Epithelial cell of proximal tubule (primary cell): ENCODE results near the gene HSBP1. TPM values are rescaled to one million over a fixed set of nuclear protein-coding genes. Genes with fewer than 3 reads are reported as not detected.

Source experiments
- DNase-seq: peaks from one replicate; pipeline ENCODE4 v3.0.0-alpha.2; 2011; ENCODE audit warnings: low read depth
- H3K4me3 ChIP-seq: 2 replicates; pipeline ENCODE4 v1.5.1; 2011; ENCODE audit warnings: low read depth, mild to moderate bottlenecking, low read length
- CTCF ChIP-seq: conservative IDR thresholded peaks from 2 replicates; pipeline ENCODE4 v1.5.1; 2012; ENCODE audit warnings: low read depth, mild to moderate bottlenecking, low read length
- total RNA-seq: library from RNA; depleted of rRNA; stranded (reverse); fragments of >200 nt; gene quantifications from 2 replicates; pipeline ENCODE4 v1.2.3, GENCODE V29; 2015

The HSBP1 gene
- total RNA-seq, 1 donor from 2014 or later = 119 TPM

DNA sequence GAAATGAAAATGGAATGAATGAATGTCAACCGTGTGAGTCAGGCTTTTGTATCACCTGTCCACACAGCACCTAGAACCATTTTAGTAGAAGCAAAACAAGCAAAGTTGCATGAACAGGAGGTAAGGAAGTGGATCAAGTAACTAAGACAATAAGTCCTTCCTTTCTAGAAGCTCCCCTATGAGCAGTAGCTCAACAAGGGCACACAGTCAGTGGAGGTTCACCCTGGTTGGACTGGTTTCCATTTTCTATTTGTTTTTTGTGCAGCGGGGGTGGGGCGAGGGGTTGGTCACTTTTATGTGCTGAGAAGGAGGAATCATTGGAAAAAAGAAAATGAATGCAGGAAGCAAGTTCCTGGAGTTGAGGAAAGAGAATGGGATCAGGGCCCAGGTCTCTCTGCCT is 4.0 kb upstream of the HSBP1 start:
- H3K4me3 ChIP-seq = no peak overlapping the region
- no peak for DNase-seq
- no peak for TF ChIP-seq CTCF

GRCh38 chr16:83804366-83804765 is 3.4 kb upstream of the HSBP1 start:
- DNase-seq = no peak
- no peak overlapping the region for H3K4me3 ChIP-seq
- no peak for TF ChIP-seq CTCF

DNA sequence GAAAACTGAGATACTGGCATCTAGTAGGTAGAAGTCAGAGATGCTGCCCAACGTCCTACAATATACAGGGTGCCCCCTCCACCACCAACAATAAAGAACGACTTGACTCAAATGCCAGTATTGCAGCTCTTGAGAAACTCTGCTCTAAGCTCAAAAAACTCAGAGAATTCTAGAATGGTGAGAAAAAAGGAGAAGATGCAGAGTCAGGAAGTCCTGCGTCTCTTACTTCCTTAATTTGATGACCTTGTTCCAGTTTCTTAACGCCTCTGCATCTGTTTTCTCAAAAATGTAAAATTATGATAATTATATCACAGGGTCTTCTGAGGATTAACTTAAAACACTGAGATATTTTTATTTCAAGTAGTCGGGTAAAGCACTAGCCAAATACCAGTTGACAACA is 1.7 kb upstream of the HSBP1 start:
- TF ChIP-seq CTCF = no peak
- H3K4me3 ChIP-seq = no peak overlapping the region
- no peak for DNase-seq

GRCh38 chr16:83806731-83807130 is 1.0 kb upstream of the HSBP1 start:
- no peak for DNase-seq
- TF ChIP-seq CTCF = no peak
- H3K4me3 ChIP-seq = no peak overlapping the region

GRCh38 chr16:83807327-83807709 is 460 bp upstream of the HSBP1 start:
- no peak for TF ChIP-seq CTCF
- no peak for DNase-seq
- peak overlapping the region; percentile 80 for H3K4me3 ChIP-seq

GRCh38 chr16:83808573-83809014 is 816 bp downstream of the HSBP1 start:
- no peak for TF ChIP-seq CTCF
- peak overlapping the region; percentile 80 for H3K4me3 ChIP-seq
- DNase-seq = no peak

GRCh38 chr16:83809092-83809491 is 1.3 kb downstream of the HSBP1 start:
- H3K4me3 ChIP-seq = peak overlapping the region; percentile 80
- no peak for DNase-seq
- no peak for TF ChIP-seq CTCF
